GM12872 (cell line): ENCODE measurements around the gene CASQ1.

ENCODE experiments used
- CTCF ChIP-seq: IDR thresholded peaks from 3 replicates; pipeline ENCODE4 v1.5.1; 2011; ENCODE audit warnings: low read depth, mild to moderate bottlenecking, low read length, moderate library complexity; ENCODE audit not compliant: insufficient read depth

CASQ1 gene

DNA sequence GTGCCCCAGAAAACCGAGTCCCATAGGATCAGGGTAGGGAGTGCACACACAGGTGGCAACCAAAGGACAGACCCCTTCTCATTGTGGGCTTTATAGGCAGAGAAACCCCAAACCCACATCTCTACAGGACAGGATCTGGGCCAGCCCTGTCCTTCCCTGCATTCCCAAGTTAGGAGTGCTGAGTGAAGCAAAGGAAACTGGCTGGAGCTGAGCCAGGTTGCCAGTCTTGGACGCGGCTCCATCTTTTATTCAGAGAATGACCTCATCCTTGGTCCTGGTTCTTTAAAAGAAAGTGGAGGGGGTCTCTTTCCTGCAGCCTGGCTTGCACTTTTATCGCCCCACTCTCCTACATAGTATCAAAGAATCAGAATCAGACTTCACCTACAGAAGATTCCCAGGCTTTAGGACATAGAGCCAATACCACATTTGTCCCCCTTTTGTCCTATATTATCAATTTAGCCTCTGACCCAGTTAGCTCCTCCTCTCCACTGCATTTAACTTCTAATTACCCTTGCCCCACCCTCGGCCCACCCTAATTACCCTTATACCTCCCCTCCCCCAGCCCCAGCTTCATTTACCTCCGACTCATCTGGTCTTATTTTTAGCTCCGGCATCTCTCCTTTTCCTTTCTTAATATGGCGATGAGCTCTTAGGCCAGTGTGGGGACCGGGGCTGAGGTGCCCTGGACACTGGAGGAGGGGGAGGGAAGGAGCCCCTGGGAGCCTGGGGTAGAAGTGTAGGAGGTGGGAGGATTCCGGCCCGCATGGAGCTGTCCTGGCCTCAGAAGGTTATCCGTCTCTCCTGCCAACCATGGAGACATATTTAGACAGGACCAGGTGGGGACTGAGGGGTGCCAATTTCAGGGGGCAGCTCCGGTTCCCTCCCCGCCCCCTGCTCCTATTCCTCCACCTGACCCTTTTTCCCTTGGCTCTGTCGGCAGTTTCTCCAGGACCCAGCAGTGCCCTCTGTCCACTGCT, at the start of gene CASQ1:
CASQ1 (plus strand) TSS at position 927 of the 977 bp plus-strand sequence. CDS start 177 bp downstream, outside the sequence.
- TF ChIP-seq CTCF = no peak

GRCh38 chr1:160143695-160144094, 46.7 kb upstream of the CASQ1 start:
- TF ChIP-seq CTCF = no peak

DNA sequence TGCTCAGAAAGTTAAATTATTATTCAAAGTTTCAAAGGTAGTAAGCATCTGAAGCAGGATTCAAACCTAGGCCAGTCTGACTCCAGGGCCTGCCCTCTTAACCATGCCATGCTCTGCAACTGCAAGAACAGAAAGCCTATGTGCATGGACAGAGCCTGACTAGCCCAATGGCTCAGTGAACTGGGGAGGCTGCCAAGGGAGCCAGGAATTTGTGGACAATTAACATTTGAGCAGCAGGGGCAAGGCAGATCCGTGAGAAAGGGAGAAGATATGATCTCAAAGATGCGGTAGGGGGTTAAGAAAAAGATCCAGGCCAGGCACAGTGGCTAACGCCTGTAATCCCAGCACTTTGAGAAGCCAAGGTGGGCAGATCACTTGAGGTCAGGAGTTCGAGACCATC, 45.5 kb upstream of the CASQ1 start:
- TF ChIP-seq CTCF = no peak

DNA sequence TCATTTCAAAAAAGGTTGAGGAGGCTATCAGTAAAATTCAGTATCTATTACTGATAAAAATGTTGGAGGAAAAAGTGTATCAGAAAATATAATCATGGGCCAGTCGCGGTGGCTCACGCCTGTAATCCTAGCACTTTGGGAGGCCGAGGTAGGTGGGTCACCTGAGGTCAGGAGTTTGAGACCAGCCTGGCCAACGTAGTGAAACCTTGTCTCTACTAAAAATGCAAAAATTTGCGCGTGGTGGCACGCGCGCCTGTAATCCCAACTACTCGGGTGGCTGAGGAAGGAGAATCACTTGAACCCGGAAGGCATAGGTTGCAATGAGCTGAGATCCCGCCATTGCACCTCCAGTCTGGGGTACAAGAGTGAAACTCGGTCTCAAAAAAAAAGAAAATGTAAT, 44.3 kb upstream of the CASQ1 start:
- TF ChIP-seq CTCF = no peak

DNA sequence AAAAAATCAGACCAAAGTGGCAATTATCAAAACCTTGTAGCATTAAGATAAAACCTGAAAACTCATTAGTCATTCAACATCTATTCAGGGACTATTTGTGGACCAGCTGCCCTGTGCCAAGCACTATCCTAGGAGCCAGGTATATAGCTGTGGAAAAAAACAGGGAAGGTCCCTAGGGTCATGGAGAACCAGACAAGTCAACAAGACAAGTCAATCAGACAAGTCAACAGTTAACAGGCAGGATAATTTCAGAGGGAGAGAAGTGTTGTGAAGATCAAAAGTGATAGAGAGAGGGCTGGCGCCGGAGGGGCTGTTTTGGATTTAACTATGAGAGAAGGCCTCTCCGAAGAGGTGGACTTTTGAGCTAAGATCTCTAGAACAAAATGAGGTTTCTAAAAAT, 42.3 kb upstream of the CASQ1 start:
- no peak for TF ChIP-seq CTCF

DNA sequence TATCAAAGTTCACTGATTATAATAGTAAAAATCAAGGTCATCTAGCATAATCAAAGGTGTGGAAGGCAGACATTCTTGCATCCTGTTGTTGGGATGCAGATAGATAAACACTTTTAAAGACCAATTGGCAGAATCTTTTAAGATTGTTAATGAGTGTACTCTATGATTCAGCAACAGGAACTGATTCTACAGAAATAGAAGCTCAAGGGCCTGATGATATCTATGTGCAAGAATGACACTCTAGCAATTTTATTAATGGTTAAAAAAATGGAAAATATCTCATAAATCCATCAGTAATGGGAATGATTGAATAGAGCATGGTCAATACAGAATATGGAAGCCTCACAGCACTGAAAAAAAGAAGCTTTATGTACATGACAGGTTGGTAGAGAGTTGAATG, 41.1 kb upstream of the CASQ1 start:
- TF ChIP-seq CTCF = no peak

DNA sequence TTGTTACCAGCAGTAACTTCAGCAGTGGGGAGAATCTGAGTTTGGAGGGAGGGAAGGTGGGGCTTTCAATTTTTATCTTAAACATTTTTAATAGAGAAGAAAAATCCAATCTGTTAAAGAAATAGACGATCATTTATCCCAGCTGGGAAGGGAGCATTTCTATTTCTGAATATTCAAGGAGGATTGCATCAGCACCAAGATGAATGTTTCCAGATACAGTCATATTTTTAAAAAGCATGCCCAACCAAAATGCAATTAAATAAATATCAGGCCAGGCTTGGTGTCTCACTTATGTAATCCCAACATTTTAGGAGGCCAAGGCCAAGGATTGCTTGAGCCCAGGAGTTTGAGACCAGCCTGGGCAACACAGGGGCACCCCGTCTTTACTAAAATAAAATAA, 40.7 kb upstream of the CASQ1 start:
- no peak for TF ChIP-seq CTCF
